ENCODE data around the gene ALK.

GRCh38 chr2:29528371-29528770, 393.0 kb downstream of the ALK start:
- no peak for TF ChIP-seq CTCF (IDR thresholded peaks at IDR 0.05)
- TF ChIP-seq POLR2AphosphoS5 (IDR thresholded peaks at IDR 0.05; ENCODE audit: low read depth, low read length) = no peak
